Tongue (tissue), 2 donors: ENCODE results near the gene PRKN. TPM values are rescaled to one million over a fixed set of nuclear protein-coding genes. Genes with fewer than 3 reads are reported as not detected.
A peak's percentile ranks its signal among the peaks of the same experiment; 100 is the strongest.
"Not testable (repeated sequence)": the region's sequence is repeated elsewhere in the genome, so short reads cannot be mapped to it uniquely, and the experiment has no call there.

Experiments
- DNase-seq: peaks from one replicate; pipeline ENCODE4 v3.0.0-alpha.2; 2015
- total RNA-seq: library from RNA; depleted of rRNA; stranded (reverse); fragments of >200 nt; gene quantifications from one replicate; pipeline ENCODE4 v1.2.3, GENCODE V29; 2014

PRKN gene
- total RNA-seq, 1 donor from 2014 or later = 7.0 TPM

DNA sequence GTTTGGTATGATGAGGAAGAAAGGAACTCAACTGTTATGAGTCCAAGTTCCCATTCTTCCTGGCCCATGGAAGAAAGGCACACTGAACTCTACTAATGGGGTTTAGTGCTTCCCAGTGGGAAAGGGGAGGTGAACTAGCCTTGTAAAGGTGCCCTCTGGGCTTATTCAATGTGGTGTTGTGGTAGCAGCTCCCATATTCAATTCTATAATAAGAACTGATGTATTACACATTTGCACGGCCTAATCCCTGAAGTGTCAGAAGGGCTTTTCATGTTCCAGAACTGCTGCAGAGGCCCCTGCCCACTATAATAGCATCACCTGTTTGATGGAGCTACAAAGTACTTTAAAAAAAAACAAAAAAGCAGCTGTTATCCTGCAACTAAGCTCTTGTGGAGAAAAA, 17.1 kb downstream of the PRKN start:
- peak; percentile 45 for DNase-seq

DNA sequence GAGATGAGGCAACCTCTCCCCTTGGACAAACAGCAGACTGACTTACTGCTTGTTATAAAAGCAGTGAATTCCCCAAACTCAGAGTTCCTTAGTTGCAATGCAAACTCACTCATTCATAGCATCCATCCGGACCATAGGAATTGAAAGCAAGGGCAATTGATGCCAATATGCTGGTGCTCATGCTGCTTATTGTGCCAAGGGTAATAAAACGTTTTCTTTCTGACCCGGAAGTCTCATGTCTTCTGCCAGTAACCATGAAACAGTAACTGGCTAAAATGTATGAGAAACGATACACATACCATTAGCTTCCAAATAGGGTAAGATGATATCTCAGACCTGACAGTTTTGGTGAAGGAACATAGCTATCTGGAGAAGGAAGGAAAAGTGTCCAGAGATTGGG, 18.1 kb downstream of the PRKN start:
- no peak for DNase-seq

GRCh38 chr6:162708971-162709370, 18.6 kb downstream of the PRKN start:
- peak; percentile 11 for DNase-seq

- DNase-seq = peak; percentile 85
These were observed 21.3 kb downstream of the PRKN start for GRCh38 chr6:162706232-162706631.

DNA sequence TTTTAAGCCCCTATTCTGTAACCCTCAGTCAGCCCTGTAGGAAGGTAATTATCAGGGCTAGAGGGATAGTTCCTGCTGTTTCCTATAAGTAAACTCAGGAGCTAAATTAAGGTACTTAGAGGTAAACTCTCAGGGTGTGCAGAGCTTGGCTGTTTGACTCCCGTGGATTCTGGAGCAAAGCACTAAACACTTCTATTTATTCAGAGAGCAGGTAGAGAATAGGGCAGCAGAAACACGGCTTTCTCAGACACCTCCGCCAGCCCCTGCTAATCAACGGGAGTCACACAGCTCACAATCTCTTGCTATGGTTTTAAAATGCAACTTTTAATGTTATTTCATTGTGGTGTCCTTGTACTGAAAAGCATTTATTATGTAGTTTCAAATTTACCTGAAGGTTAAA, 21.8 kb downstream of the PRKN start:
- DNase-seq = no peak

DNA sequence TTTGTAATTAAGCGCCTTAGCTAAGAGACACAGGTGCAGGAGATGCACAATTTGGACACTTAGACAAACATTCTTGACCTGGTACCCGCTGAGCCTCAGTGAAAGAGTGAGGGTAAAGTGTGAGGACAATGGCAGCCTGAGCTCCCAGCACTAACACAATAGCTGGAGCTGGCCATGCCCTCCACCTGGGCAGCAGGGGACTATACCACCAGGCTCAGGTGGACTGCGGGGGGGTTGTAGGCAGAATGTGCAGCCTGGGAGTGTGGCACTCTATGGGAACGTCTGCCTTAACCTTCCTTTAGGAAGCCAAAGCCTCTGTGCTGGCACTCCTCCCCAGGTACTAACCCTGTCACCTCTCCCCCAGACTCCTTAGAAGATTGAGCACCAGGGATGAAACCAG, 23.6 kb downstream of the PRKN start:
- DNase-seq = no peak

- DNase-seq = no peak
These were observed 25.1 kb downstream of the PRKN start for GRCh38 chr6:162702446-162702845.

- DNase-seq = no peak
These were observed 26.0 kb downstream of the PRKN start for GRCh38 chr6:162701551-162701950.

GRCh38 chr6:162700966-162701365, 26.6 kb downstream of the PRKN start:
- DNase-seq = no peak

DNA sequence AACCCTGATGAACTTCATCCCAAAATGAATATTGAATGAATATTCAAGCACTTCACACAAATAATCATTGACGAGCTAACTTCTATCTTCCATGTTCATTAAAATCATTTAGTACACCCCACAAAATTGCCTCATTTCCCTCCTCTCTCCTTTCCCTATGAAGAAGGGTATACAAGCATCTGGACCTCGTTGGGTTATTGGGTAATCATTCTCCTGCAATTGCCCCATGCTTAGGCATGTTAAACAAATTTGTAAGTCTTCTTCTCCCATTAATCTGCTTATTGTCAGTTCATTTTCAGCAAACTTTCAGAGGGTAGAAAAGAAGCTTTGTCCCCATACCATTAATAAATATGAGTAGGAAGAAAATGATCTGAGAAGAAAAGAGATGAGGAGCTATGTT, 27.6 kb downstream of the PRKN start:
- no peak for DNase-seq

GRCh38 chr6:162698440-162698839, 29.1 kb downstream of the PRKN start:
- DNase-seq = no peak

GRCh38 chr6:162697872-162698403, 29.6 kb downstream of the PRKN start:
- no peak for DNase-seq

DNA sequence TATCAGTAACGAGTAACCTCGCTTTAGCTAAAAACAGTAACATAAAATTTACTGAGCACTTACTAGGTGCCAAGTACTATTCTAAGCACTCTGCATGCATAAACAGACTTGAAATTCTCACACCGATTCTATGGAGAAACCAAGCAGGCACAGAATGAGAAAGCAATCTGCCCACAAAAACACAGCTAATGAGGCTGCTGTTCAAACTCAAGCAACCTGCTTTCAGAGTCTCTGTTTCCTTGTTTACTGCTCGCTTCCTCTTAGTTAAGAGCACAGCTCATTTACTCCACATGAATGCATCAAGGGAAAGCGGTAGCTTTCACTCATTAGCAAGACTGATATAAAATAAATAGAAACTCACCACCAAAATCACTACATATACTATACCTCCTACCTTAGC, 37.4 kb downstream of the PRKN start:
- DNase-seq = no peak

- DNase-seq = no peak
These were observed 38.7 kb downstream of the PRKN start for GRCh38 chr6:162688751-162689345.

GRCh38 chr6:162685586-162685985, 42.0 kb downstream of the PRKN start:
- DNase-seq = no peak

GRCh38 chr6:162684961-162685360, 42.6 kb downstream of the PRKN start:
- peak; percentile 11 for DNase-seq

GRCh38 chr6:162684052-162684451, 43.5 kb downstream of the PRKN start:
- DNase-seq = no peak

DNA sequence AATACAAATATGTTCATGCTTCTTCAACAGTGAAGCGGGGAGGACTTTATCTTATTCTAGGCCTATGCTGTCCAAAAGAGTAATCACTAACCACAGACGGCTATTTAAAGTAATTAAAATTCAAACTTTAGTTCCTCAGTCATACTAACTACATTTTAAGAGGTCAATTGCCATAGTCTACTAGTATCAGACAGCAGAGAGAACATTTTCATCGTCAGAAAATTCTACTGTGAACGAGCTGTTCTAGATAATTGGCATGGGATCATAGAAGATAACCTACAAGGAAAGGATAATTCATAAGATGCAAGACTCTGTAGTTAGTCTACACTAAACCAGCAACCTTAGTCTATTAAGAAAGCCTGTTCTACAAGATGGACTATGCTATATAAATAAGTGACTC, 44.4 kb downstream of the PRKN start:
- DNase-seq = no peak

GRCh38 chr6:162681447-162681846, 46.1 kb downstream of the PRKN start:
- no peak for DNase-seq

DNA sequence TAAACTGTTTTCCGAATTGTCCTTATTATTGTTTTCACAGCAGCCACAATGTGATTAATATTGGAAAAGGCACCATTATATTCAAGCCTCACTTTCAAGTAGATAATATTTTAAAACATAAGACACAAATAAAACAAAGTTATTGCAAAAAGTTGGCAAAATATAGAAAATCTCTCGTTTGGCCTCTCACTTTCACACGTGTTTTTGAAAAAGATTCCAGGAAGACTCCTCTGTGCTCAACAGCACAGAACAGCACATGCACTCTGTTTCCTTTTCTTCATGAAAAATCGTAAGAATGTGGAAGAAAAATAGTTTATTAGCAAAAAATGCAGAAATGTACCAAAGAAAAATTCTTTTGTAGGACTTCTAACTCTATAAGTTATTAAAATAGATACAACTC, 46.7 kb downstream of the PRKN start:
- no peak for DNase-seq

DNA sequence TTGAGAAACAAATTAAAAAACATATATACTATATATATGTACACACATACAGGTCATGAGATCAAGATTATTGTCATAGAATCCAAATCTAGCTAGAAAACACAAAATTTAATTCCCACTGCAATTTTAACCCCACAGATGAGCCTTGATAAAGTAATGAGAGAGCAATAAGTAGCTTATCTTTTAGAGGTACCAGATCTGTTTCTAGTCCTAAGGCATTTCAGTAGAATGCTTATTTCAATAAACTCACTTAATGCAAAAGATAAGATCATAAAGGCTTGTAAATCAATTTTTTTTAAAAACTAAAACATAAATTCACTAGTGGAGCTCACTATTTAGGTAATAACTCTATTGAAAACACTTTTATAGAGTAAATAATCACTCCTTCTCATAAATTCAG, 47.2 kb downstream of the PRKN start:
- DNase-seq = no peak

- no peak for DNase-seq
These were observed 47.9 kb downstream of the PRKN start for GRCh38 chr6:162679681-162680080.

DNA sequence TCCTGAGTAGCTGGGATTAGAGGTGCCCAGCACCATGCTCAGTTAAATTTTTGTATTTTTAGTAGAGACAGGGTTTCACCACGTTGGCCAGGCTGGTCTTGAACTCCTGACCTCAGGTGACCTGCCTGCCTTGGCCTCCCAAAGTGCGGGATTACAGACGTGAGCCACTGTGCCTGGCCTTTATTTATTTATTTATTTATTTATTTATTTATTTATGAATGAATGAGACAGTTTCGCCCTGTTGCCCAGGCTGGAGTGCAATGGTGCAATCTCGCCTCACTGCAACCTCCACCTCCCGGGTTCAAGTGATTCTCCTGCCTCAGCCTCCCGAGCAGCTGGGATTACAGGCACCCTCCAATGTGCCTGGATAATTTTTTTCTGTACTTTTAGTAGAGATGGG, 48.7 kb downstream of the PRKN start:
- DNase-seq = not testable (repeated sequence)

DNA sequence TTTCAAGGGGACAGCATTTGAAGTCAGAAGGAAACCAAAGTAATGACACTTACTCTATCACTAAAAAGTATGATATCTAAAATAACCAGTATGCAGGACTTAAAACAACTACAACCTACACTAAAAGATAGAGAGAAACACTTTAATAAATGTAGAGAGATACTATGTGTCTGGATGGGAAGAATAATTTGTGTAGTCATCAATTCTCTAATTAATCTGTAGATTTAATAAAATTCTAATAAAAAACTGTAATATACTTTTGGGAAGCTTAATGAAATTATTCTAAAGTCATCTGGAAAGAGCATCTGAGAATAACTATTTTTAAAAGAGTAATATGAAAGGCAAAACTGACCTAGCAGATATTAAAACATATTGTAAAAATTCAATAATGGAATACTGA, 52.1 kb downstream of the PRKN start:
- DNase-seq = no peak

DNA sequence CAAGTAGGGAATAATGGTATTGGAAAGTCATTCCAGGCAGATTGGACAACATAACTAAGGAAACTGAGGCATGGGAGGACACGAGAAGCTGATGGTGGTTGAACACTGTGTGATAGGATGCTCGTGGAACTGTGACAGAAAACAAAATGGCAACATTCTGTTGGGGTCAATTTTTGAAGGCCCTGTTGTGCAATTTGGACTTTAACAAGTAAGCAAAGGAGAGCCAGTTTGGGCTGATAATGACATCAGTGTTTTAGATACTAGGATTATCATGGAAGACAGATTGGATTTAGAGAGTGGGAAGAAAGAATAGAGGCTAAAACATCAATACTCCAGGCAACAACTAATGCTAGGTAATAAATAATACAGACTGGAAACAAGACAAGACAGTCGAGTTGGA, 53.1 kb downstream of the PRKN start:
- no peak for DNase-seq
